KMS-11 (cell line): ENCODE data around the gene RCN2.

Experiments used
- H2AFZ ChIP-seq: fragments of 200-600 bp; sonication (generic); 2 replicates; pipeline ENCODE4 v1.6.1; 2016; ENCODE audit warnings: antibody characterized with exemption, mixed run types, low read depth
- H3K27ac ChIP-seq: fragments of 200-600 bp; sonication (generic); 2 replicates; pipeline ENCODE4 v1.6.1; 2016; ENCODE audit warnings: mild to moderate bottlenecking, mixed run types
- H3K27me3 ChIP-seq: fragments of 200-600 bp; sonication (generic); 2 replicates; pipeline ENCODE4 v1.6.1; 2017; ENCODE audit warnings: mild to moderate bottlenecking, low read depth, mixed run types, moderate library complexity; ENCODE audit not compliant: insufficient read depth
- H3K36me3 ChIP-seq: fragments of 200-600 bp; sonication (generic); 2 replicates; pipeline ENCODE4 v1.6.1; 2017; ENCODE audit warnings: mild to moderate bottlenecking, mixed run types; ENCODE audit not compliant: insufficient read depth
- H3K4me1 ChIP-seq: fragments of 200-600 bp; sonication (generic); 2 replicates; pipeline ENCODE4 v1.6.1; 2016; ENCODE audit warnings: mild to moderate bottlenecking, low read depth, mixed run types; ENCODE audit not compliant: poor library complexity, severe bottlenecking
- H3K4me2 ChIP-seq: fragments of 200-600 bp; sonication (generic); 2 replicates; pipeline ENCODE4 v1.7.0; 2016; ENCODE audit warnings: mild to moderate bottlenecking, mixed run types
- H3K4me3 ChIP-seq: fragments of 200-600 bp; sonication (generic); IDR thresholded peaks from 2 replicates; pipeline ENCODE4 v1.6.1; 2017; ENCODE audit warnings: low read depth, low read length, mixed read lengths; ENCODE audit not compliant: insufficient read depth
- H3K79me2 ChIP-seq: fragments of 200-600 bp; sonication (generic); 2 replicates; pipeline ENCODE4 v1.6.1; 2016; ENCODE audit warnings: low read depth, mixed run types; ENCODE audit not compliant: insufficient read depth
- H3K9ac ChIP-seq: fragments of 200-600 bp; sonication (generic); 2 replicates; pipeline ENCODE4 v1.6.1; 2016; ENCODE audit warnings: mild to moderate bottlenecking, mixed run types
- H4K20me1 ChIP-seq: fragments of 200-600 bp; sonication (generic); 2 replicates; pipeline ENCODE4 v1.6.1; 2016; ENCODE audit warnings: mild to moderate bottlenecking, mixed run types; ENCODE audit not compliant: insufficient read depth
- CTCF ChIP-seq: fragments of 200-600 bp; sonication (generic); conservative IDR thresholded peaks from 2 replicates; pipeline ENCODE4 v1.6.1; 2017; ENCODE audit warnings: low read depth, mild to moderate bottlenecking, antibody characterized with exemption, low read length, moderate library complexity, mixed read lengths

The RCN2 gene

GRCh38 chr15:76991741-76992645 lies 60.4 kb downstream of the RCN2 start:
- Histone ChIP-seq H3K36me3 (no peaks in the 10 kb centered on the region), H4K20me1 (no peaks in the 10 kb centered on the region), H3K27ac (no peak overlapping the region), H3K4me3 (no peak overlapping the region), H3K4me2 (no peak overlapping the region), H2AFZ (no peak overlapping the region), H3K79me2 (no peaks in the 10 kb centered on the region), H3K27me3 (no peaks in the 10 kb centered on the region), H3K9ac (no peak overlapping the region), H3K4me1 (no peaks in the 10 kb centered on the region)
- no peak for TF ChIP-seq CTCF

- H2AFZ ChIP-seq, result no peak overlapping the region
- H4K20me1 ChIP-seq, result no peaks in the 10 kb centered on the region
- H3K27me3 ChIP-seq, result no peaks in the 10 kb centered on the region
- H3K9ac ChIP-seq, result no peak overlapping the region
- H3K4me3 ChIP-seq, result no peak overlapping the region
- no peak for TF ChIP-seq CTCF
- H3K79me2 ChIP-seq, result no peaks in the 10 kb centered on the region
- H3K4me1 ChIP-seq, result no peaks in the 10 kb centered on the region
- H3K4me2 ChIP-seq, result no peak overlapping the region
- H3K36me3 ChIP-seq, result no peaks in the 10 kb centered on the region
- no peak overlapping the region for H3K27ac ChIP-seq
These were observed 61.7 kb downstream of the RCN2 start for GRCh38 chr15:76993114-76993725.

GRCh38 chr15:76994001-76994400 lies 62.5 kb downstream of the RCN2 start:
- H3K4me3 ChIP-seq, result no peak overlapping the region
- no peaks in the 10 kb centered on the region for H3K36me3 ChIP-seq
- no peaks in the 10 kb centered on the region for H3K27me3 ChIP-seq
- no peak overlapping the region for H3K4me2 ChIP-seq
- H2AFZ ChIP-seq, result no peak overlapping the region
- H3K4me1 ChIP-seq, result no peaks in the 10 kb centered on the region
- H3K27ac ChIP-seq, result no peak overlapping the region
- H3K9ac ChIP-seq, result no peak overlapping the region
- no peaks in the 10 kb centered on the region for H3K79me2 ChIP-seq
- H4K20me1 ChIP-seq, result no peaks in the 10 kb centered on the region
- TF ChIP-seq CTCF, result no peak

GRCh38 chr15:76994496-76994895 lies 62.9 kb downstream of the RCN2 start:
- Histone ChIP-seq H3K4me3 (no peak overlapping the region), H2AFZ (no peak overlapping the region), H3K27ac (no peak overlapping the region)

More at GRCh38 chr15:76994496-76994895, 62.9 kb downstream of the RCN2 start:
- Histone ChIP-seq H3K4me2 (no peak overlapping the region), H3K36me3 (no peaks in the 10 kb centered on the region), H3K27me3 (no peaks in the 10 kb centered on the region), H3K79me2 (no peaks in the 10 kb centered on the region), H3K4me1 (no peaks in the 10 kb centered on the region), H4K20me1 (no peaks in the 10 kb centered on the region), H3K9ac (no peak overlapping the region)
- TF ChIP-seq CTCF, result no peak
